NCI-H146 treated with DMSO at 0.1 percent for 48 hours (cell line): ENCODE measurements around the gene SNRPA.
"Not testable (repeated sequence)": the region's sequence is repeated elsewhere in the genome, so short reads cannot be mapped to it uniquely, and the experiment has no call there.

ENCODE experiments used
- DNase-seq: peaks from one replicate; lab custom pipeline; 2025; ENCODE audit not compliant: unreplicated experiment; lab: John Stamatoyannopoulos, UW

Gene SNRPA

GRCh38 chr19:40744554-40745401, 6.2 kb upstream of the SNRPA start:
- DNase-seq, result no peak

DNA sequence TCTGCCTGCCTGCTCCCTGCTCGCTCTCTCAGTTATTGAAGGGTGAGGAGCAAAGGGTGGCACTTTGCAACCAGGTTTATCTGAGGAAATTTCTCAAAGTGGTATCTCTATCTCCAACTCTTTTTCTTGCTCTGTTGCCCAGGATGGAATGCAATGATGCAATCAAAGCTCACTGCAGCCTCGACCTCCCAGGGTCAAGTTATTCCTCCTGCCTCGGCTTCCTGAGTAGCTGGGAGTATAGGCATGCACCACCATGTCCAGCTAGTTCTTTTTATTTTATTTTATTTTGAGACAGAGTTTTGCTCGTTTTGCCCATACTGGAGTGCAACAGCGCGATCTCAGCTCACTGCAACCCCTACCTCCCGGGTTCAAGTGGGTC, 5.6 kb upstream of the SNRPA start:
- no peak for DNase-seq

DNA sequence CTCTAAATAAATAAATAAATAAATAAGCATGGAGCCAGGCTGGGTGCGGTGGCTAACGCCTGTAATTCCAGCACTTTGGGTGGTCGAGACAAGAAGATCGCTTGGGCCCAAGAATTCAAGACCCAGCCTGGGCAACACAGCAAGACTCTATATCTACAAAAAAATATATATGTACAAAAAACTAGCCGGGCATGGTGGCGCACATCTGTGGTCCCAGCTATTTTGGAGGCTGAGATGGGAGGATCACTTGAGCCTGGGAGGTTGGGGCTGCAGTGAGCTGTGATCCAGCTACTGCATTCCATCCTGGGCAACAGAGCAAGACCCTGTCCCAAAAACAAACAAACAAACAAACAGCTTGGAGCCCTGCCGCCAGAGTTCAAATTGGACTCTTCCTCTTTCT, 3.5 kb upstream of the SNRPA start:
- DNase-seq, result no peak

- DNase-seq, result peak; percentile 99
Measured at GRCh38 chr19:40750058-40750873, 737 bp upstream of the SNRPA start, which contains the start of gene ACTMAP. Gene ACTMAP (minus strand): TSS chr19:40750477. CDS start chr19:40749803, 674 bp downstream.

DNA sequence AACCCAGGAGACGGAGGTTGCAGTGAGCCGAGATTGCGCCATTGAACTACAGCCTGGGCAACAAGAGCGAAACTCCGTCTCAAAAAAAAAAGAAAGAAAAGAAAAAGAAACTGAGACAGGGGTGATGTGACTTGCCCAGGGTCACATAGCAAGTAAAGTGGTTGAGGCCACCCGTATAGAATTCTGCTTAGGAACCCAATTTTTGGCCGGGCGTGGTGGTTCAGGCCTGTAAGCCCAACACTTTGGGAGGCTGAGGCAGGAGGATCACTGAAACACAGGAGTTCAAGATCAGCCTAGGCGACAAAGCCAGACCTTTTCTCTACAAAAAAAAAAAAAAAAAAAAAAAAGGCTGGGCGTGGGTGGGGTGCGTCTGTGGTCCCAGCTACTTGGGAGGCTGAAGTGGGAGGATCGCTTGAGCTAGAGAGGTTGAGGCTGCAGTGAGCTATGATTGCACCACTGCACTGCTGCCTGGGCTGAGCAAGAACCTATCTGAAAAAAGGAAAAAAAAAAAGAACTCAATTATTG, 1.3 kb downstream of the SNRPA start:
- DNase-seq, result no peak

DNA sequence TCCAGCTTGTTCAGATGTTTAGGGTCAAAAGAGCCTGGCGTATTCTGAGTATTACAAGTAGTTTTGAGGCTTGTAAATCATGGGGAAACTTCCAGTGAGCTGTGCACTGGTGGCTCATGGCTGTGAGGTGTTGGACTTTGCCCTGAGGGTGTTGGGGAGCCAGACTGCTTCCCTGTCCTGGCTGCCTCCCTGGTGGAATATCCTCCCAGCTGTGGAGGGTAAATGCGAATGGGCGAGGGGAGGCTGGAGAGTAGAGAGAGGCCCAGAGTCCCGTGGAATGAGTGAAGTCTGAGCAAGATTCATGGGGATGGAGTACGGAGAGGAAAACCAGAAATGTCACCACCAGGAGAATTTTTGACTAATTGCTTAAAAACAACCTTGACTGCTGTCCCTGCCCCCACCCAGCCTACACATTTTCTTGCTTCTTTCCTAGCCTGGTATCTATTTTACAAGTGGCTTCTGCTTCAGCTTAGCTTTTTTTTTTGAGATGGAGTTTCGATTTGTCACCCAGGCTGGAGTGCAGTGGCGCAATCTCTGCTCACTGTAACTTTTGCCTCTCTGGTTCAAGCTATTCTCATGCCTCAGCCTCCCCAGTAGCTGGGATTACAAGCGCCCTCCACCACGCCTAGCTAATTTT, 3.7 kb downstream of the SNRPA start:
- DNase-seq, result no peak

DNA sequence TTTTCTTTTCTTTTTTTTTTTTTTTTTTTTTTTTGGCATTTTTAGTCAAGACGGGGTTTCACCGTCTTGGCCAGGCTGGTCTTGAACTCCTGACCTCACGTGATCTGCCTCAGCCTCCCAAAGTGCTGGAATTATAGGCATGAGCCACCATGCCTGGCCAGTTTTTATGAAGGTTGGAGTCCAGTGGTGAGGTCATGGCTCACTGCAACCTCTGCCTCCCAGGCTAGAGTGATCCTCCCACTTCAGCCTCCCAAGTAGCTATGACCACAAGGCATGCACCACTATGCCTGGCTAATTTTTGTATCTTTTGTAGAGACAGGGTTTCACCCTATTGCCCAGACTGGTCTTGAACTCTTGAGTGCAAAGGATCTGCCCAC, 4.2 kb downstream of the SNRPA start:
- no peak for DNase-seq

DNA sequence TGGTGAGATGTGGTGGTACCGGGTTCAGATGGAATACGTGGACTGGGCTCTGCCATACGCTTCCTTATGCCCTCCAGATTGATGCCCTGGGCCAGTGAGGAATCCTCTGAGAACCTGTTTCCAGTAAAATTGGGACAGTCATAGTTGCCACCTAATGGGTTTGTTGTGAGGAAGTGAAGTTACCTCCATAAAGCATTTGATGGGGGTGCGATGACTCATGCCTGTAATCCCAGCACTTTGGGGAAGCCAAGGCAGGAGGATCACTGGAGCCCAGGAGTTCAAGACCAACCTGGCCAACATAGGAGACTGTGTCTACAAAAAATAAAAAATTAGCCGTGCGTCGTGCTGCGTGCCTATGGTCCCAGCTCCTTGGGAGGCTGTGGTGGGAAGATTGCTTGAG, 4.8 kb downstream of the SNRPA start:
- DNase-seq, result no peak

- no peak for DNase-seq
Measured at GRCh38 chr19:40756502-40757110, 5.6 kb downstream of the SNRPA start.

- no peak for DNase-seq
Measured at GRCh38 chr19:40758491-40758890, 7.5 kb downstream of the SNRPA start.

GRCh38 chr19:40759352-40759751, 8.3 kb downstream of the SNRPA start:
- DNase-seq, result no peak

DNA sequence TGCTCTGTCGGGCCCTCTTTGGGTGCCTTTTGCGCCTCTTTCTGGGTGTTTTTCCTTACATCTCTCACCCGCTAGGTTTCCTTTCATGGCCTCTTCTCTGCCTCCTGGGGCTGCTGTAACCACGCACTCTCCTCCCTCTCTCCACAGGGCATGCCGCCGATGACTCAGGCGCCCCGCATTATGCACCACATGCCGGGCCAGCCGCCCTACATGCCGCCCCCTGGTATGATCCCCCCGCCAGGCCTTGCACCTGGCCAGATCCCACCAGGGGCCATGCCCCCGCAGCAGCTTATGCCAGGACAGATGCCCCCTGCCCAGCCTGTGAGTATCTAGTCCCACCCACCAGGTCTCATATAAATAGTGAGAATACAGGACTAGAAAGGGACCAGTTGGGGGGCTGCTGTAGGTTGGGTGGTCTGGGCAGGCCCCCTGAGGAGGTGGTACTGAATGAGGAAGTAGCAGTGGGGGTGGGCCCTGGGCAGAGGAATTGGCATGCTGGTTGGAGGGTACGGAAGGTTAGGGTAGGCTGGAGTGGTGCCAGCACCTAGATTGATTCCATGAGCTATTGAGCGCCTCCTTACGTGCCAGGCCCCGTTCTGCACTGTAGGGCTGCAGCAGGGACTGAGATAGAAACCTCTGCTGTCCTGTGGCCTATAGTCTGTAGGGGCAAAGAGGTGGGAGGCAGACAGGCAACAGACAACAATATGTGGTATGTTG, 11.9 kb downstream of the SNRPA start:
- no peak for DNase-seq

DNA sequence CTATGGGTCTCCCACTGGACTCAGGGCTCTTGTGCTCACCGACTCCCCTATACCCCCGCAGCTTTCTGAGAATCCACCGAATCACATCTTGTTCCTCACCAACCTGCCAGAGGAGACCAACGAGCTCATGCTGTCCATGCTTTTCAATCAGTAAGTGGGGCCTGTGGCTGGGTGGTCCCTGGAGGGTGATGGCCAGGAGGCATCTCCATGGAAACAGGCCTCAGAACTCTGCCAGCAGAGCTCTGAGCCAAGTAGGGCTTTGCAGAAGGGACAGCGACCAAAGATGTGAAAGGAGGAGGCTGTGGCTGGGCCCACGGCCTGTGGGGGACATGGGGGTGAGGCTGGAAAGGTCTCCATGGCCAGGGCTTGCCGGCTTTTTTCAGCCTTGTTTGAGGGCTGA, 12.5 kb downstream of the SNRPA start:
- no peak for DNase-seq

- DNase-seq, result no peak
Measured at GRCh38 chr19:40763963-40764362, 13.0 kb downstream of the SNRPA start.

- not testable (repeated sequence) for DNase-seq
Measured at GRCh38 chr19:40766385-40766784, 15.4 kb downstream of the SNRPA start.

- no peak for DNase-seq
Measured at GRCh38 chr19:40768869-40769268, 17.9 kb downstream of the SNRPA start.

DNA sequence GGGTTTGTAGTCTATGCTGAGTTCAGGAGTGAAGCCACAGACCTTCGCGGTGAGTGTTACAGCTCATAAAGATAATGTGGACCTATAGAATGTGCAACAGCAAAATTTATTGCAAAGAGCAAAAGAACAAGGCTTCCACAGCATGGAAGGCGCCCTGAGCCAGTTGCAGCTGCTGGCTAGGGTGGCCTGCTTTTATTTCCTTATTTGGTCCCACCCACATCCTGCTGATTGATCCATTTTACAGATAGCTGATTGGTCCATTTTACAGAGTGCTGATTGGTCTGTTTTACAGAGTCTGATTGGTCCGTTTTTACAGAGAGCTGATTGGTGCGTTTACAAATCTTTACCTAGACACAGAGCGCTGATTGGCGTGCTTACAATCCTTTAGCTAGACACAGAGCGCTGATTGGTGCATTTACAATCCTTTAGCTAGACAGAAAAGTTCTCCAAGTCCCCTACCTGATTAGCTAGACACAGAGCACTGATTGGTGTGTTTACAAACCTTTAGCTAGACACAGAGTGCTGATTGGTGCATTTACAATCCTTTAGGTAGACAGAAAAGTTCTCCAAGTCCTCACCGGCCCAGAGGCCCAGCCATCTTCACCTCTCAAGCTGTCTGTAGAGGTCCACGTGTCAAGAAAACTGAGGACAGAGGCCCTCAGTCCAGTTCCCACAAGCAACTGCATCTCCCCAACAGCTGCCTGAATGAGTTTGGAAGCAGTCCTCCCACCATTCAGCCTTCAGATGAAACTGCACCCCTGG, 20.3 kb downstream of the SNRPA start:
- DNase-seq, result not testable (repeated sequence)

DNA sequence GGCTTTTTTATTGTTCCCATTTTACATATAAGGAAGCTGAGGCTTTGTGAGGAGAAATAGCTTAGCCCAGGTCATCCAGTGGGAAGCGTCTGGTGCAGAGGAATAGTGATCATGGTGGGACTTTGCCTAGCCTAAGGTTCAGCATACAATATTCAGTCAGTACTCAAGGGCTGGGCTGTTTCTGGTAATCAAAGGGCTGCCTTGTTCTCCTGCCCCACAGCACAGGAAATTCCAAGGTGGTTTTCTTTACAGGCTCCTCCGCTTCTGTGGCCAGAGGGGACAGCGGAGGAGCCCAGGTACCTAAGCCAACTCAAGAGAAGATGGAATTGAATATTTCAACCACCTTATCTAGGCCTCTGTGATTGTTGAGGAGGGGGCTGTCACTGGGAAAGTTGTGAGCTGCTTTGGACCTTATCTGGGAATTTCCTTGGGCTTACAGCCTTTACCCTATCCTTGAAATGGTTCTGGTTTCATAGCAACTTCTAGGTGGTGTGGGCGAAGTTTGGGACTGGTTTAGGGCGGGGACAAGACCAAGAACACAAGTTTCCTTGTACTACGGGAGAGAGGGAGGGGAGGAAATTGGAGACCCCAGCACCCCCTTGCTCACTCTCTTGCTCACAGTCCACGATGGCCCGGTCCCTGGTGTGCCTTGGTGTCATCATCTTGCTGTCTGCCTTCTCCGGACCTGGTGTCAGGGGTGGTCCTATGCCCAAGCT, 24.1 kb downstream of the SNRPA start, which contains the start of gene MIA:
Gene MIA, plus strand, starts transcription at position 606 of the 716 bp plus-strand sequence. Its CDS starts 22 bp downstream, at position 628.
- DNase-seq, result no peak

DNA sequence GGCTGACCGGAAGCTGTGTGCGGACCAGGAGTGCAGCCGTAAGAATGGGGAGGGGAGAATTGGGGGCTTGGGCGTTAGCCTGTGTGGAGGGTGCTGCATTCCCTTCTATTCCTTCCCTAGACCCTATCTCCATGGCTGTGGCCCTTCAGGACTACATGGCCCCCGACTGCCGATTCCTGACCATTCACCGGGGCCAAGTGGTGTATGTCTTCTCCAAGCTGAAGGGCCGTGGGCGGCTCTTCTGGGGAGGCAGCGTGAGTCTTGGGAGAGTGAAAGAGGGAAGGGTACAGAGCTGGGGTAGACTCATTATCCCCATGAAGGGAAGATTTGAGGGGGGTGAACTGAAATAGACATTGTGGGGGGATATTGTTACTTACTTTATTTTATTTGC, 24.6 kb downstream of the SNRPA start:
- DNase-seq, result no peak
